EL (cell line): ENCODE results near the gene DNAH1.

Experiments
- DNase-seq: peaks from one replicate; pipeline ENCODE4 v3.0.0-alpha.2; 2016

The DNAH1 gene

DNA sequence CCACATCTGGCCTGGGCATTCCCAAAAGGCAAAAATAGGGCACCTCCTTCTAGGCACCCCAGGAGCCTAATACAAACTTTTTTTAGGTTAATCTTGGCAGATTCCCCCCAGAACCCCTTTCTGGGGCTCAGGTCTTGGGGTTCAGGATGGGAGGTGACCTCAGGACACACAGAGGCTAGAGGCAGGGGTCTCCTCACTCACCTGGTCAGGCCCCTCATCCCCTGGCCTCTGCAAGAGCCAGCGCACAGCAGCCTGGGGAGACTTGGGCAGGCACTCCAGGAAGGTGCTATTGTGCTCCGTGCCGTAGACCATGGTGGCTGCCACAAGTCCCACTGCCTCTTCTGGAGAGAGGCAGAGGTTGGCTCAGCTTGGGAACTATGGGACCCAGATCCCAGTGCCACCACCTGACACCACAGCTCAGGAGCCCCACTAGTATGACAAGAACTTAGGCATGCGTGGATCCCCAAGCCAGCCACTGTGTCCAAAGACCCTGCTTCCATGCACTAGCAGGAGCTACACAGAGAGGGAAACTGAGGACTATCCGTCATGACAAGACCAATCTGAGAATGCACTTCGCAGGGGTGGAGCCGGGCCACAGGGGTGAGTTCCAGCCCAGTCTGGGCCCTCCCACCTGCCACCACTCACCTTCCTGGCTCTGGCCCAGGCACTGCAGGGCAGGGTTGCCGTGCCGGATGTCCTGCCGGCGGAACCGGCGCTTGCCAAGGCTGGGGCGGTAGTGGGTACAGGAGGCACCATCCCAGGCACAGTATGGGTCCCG is 121.4 kb downstream of the DNAH1 start:
- no peak for DNase-seq

GRCh38 chr3:52438104-52438376 is 121.9 kb downstream of the DNAH1 start:
- DNase-seq: no peak

GRCh38 chr3:52438579-52439425 is 122.7 kb downstream of the DNAH1 start:
- no peak for DNase-seq

DNA sequence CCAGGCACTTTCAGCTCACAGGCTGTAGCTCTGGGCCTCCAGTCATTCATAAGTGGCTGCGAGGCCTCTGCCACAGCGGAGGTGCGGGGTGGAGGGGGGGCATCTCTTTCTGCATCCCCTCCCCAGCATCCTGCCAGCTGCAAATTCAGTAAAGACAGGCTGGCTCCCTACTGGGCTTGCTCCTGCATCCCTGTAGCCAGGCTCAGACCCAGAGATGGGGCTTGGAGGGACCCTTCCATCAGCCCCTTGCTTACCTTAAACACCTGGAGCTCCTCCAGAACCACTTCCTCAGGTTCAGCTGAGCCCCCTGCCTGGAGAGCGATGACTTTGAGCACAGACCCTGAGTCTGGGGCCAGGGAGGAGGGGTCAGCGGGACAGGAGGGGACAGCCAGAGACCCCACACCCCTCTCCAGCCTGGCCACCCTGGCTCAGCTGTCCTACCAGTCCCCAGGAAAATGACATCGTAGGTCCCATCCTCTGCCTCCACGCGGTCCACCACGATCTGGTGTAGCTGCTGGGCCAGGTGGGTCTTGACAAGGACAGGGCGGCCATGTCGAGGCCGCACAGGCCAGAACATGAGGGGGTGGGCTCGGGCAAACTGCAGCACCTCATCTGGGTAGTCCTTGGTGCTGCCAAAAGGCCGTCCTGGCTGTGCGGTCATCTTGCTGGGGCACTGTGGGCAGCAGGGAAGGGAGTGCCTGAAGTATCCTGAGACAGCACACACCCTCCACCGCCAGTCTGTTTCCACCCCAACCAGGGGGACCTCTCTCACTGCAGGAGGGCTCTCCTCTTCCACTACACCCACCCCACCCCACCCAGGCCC is 123.5 kb downstream of the DNAH1 start:
- no peak for DNase-seq

DNA sequence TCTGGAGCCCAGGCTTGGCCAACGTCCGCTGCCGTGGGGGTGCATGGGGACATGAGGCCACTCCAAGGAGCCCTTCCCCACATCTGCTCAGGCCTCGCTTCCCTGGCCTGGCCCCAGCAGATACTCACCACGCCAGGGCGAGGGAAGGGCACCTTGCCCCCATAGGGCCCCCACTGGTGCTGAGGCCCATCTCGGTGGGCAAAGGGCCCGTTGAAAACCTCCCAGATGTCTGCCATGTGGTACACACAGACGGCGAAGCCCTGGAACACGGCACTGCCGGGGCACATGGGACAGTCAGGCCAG is 124.1 kb downstream of the DNAH1 start:
- DNase-seq: no peak

DNA sequence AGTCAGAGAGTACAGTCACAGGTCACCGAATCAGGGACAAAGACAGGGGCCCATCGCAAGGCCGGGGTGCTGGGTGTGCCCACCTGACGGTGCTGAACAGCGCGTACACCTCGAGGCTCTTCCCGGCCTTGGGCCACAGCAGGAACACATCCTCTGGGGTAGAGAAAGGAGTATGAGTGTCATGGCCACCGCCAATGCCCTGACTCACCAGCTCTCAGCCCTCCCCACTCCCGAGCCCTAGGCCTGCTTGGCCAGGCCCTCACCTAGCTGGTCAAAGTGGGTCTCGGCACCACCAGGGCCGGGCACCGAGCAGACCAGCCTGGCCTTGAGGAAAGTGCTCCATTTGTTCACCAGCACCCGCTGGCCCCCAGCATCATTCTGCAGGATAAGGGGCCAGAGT is 124.6 kb downstream of the DNAH1 start:
- DNase-seq: no peak

DNA sequence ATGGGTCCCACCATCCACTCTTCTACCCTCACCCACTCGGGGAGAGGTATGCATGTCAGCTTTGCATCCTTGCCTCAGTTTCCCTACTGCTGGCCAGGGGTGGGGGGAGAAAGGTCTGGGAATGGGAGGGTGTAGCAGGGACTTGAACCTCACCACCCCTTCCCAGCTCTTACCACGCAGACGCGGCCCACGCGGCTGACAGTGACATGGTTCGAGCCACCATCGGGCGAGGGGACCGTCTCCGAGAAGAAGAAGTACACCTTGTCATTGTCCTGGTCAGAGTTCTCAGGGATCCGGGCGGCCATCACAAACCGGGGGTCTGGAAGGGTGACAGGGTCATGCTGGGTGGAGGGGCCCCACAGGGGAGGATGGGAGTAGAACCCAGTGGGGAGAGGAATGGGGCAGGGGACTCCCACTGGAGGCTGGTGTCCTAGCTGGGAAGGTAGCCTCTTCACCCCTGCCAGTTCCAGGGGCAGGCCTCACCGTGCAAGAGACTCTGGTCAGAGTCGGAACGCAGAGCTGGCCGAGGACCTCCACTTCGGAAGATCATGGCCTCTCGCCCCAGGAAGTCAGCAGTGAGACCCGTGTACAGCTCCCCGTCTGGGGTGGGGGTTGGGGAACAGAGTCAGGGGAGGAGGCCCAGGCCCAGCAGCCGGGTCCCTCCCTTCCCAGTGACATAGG is 125.1 kb downstream of the DNAH1 start:
- no peak for DNase-seq

GRCh38 chr3:52441772-52442332 is 125.7 kb downstream of the DNAH1 start:
- DNase-seq: no peak

DNA sequence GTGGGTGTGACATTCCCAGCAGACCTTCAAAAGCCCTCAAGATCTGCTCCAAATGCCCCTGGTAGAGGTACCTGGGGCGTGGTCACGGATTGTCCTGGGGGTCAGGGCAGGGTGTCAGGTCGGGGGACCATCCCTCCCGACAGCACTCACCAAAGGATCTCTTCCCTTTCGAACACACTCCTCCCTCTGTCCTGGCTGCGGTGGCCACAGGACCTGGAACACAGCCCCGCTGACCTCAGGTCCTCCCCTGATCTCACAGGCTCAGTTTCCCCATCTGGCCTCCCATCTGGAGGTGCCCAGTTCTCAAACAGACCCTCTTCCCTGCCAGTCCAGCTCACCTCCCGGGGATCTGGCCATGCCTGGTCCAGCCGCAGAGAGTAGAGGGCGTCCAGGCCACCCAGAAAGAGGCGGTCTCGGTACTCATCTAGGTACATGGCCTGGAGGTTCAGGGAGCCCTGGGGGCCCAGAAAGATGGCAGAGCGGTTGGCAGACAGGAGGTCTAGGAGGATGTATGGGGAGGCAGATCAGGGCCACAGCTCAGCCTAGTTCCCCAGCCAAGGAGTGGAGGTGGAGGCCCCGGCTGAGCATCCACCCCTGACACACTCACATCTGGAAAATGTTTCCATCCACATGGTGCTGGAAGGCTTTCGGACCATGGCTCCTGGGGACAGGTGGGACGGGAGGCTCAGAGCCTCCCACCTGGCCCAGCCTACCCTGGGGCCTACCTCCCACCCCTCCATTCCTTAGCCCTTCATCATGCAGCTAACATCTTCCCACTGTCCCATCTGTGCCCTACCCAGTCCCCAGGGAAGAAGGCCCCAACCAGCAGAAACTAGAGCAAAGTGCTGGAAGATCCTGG is 126.5 kb downstream of the DNAH1 start:
- no peak for DNase-seq

DNA sequence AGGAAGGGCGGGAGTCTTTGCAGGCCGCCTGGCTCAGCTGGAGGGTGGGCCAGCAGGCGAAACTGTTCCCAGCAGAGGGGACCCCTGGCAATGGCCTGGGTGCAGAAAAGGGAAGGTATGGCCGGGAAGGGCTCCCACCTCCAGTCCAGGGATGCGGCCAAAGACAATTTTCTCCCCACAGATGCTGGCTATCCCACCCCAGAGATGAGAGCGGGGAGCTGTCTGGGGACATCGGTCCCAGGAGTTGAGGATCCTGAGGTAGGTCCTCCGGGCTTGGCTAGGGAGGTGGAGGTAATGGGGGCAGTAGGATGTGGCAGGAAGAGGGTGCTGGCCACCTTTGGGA is 127.1 kb downstream of the DNAH1 start:
- DNase-seq: no peak

GRCh38 chr3:52443791-52444687 is 127.9 kb downstream of the DNAH1 start:
- no peak for DNase-seq

DNA sequence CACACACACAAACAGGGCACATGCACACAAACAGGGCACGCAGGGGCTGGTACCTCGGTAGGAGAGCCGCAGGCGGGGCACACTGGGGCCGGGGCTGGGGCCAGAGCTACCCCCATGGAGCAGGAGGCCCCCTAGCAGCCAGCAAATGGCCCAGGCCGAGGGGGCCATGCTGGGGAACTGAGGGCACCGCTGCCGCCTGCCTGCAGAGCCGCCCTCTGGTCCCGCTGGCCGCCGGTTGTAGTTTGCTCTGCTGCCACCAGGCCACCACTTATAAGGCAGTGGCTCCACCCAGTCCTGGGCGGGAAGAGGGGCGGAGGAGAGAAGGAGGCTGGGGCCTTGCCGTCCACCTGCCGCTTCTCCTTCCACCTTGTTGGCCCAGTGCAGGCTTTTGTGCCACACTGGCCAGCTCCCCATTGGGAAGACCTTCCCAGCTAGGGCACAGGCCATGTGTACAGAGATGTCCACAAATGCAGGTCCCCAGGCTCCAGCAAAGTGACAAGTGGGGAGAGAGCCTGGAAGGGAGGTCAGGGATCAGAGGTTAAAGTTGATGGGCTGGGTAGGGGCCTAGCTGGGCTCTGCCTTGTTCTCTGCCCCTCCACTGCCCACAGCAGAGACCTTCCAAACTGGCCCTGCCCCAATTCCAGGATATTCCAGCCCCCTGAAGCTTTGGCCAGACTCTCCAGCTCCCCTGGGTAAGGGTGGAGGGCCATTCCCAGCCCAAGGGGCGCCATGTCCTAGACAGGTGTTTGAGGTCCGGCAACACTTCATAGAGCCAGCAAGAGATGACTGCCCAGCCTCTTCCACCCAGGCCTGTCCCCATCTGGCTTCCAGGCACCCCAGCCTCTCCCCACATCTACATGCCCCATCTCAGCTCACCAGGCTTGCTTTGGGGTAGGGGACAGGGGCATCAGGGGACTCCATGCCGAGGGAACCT is 129.0 kb downstream of the DNAH1 start, which contains the start of gene SEMA3G:
Gene SEMA3G, minus strand, starts transcription at position 244 of the 934 bp plus-strand sequence. Its CDS starts 76 bp downstream, at position 168.
- peak; percentile 27 for DNase-seq

GRCh38 chr3:52446042-52446441 is 129.9 kb downstream of the DNAH1 start:
- DNase-seq: no peak

- peak; percentile 67 for DNase-seq
Measured at GRCh38 chr3:52446631-52447511, 130.8 kb downstream of the DNAH1 start.

- DNase-seq: no peak
Measured at GRCh38 chr3:52447512-52448355, 131.6 kb downstream of the DNAH1 start.
